Adrenal gland (tissue), 5 donors: ENCODE measurements around the gene ATP2B3.

ENCODE experiments used
- CTCF ChIP-seq, 6 experiments: fragments of 450-650 bp in 4 of 6; fragments of 200-600 bp in 2 of 6; sonication (generic) in 1 of 6; IDR thresholded peaks; 1 replicate in 5 of 6; 2 replicates in 1 of 6; pipeline versions ENCODE4 v1.5.1 to v1.8.0; 2016 to 2021; ENCODE audit warnings: antibody characterized with exemption in 6 of 6, mild to moderate bottlenecking in 2 of 6, moderate library complexity in 1 of 6
- POLR2A ChIP-seq, 2 donors: fragments of 450-650 bp; IDR thresholded peaks; one replicate each; pipeline ENCODE4 v1.6.1; 2017; ENCODE audit warnings: antibody characterized with exemption in 2 of 2, mild to moderate bottlenecking in 2 of 2, moderate library complexity in 1 of 2
- donor health status: DM: no; HTN: no; CAD: no.

GRCh38 chrX:153470411-153471363 lies 46.8 kb upstream of the ATP2B3 start, which contains the start of gene HAUS7:
- TF ChIP-seq POLR2A (IDR thresholded peaks at IDR 0.05) (no peak), CTCF (IDR thresholded peaks at IDR 0.05) (peak; percentile 35 to 74 (median 66))
